Neuronal stem cell (in vitro differentiated cells): ENCODE results near the gene REPIN1.

Source experiments
- DNase-seq: peaks from one replicate; pipeline ENCODE4 v3.0.0-alpha.2; 2013; ENCODE audit warnings: low spot score
- H2AFZ ChIP-seq: one replicate; pipeline ENCODE4 v1.6.1; 2013; ENCODE audit warnings: mild to moderate bottlenecking, low read length, inconsistent platforms
- H2AK5ac ChIP-seq: 2 replicates; pipeline ENCODE4 v1.6.1; 2013; ENCODE audit warnings: low read depth, mild to moderate bottlenecking, inconsistent platforms, low read length, moderate library complexity, mixed read lengths
- H2BK120ac ChIP-seq: 2 replicates; pipeline ENCODE4 v1.6.1; 2013; ENCODE audit warnings: low read depth, mild to moderate bottlenecking, inconsistent platforms, low read length, moderate library complexity, mixed read lengths
- H2BK12ac ChIP-seq: one replicate; pipeline ENCODE4 v1.6.1; 2013; ENCODE audit warnings: low read length, inconsistent platforms
- H2BK15ac ChIP-seq: 2 replicates; pipeline ENCODE4 v1.6.1; 2013; ENCODE audit warnings: mild to moderate bottlenecking, low read length, inconsistent platforms, mixed read lengths
- H2BK5ac ChIP-seq: one replicate; pipeline ENCODE4 v1.6.1; 2013; ENCODE audit warnings: inconsistent platforms, mild to moderate bottlenecking, low read length, moderate library complexity
- H3K14ac ChIP-seq: one replicate; pipeline ENCODE4 v1.6.1; 2013; ENCODE audit warnings: low read length, inconsistent platforms
- H3K18ac ChIP-seq: 2 replicates; pipeline ENCODE4 v1.6.1; 2013; ENCODE audit warnings: low read length, inconsistent platforms
- H3K23ac ChIP-seq: 2 replicates; pipeline ENCODE4 v1.6.1; 2013; ENCODE audit warnings: low read depth, mild to moderate bottlenecking, mixed read lengths, low read length, inconsistent platforms; ENCODE audit not compliant: poor library complexity
- H3K27ac ChIP-seq: replicated peaks from 3 replicates; pipeline ENCODE4 v1.5.1; 2013; ENCODE audit warnings: low read length, inconsistent platforms
- H3K27me3 ChIP-seq, 3 experiments: 2 replicates each; pipeline ENCODE4 v1.6.1; 2013; ENCODE audit warnings: low read length in 3 of 3, mild to moderate bottlenecking in 2 of 3, inconsistent platforms in 1 of 3, low read depth in 1 of 3, mixed read lengths in 1 of 3, moderate library complexity in 1 of 3; ENCODE audit not compliant: control insufficient read depth in 3 of 3, insufficient read depth in 3 of 3
- H3K36me3 ChIP-seq, 2 donors: replicated peaks in 1 of 2; 2 replicates each; pipeline ENCODE4 v1.6.1; 2013; ENCODE audit warnings: low read length in 2 of 2; ENCODE audit not compliant: control insufficient read depth in 2 of 2, insufficient read depth in 2 of 2
- H3K4ac ChIP-seq: 2 replicates; pipeline ENCODE4 v1.6.1; 2013; ENCODE audit warnings: inconsistent platforms, mild to moderate bottlenecking, low read length, moderate library complexity
- H3K4me1 ChIP-seq, 2 donors: 1 replicate in 1 of 2; 2 replicates in 1 of 2; pipeline ENCODE4 v1.6.1; 2013; ENCODE audit warnings: low read length in 2 of 2, low read depth in 1 of 2; ENCODE audit not compliant: control insufficient read depth in 2 of 2, insufficient read depth in 1 of 2
- H3K4me2 ChIP-seq: one replicate; pipeline ENCODE4 v1.6.1; 2013; ENCODE audit warnings: mild to moderate bottlenecking, low read length, inconsistent platforms; ENCODE audit not compliant: insufficient read depth, poor library complexity, severe bottlenecking
- H3K4me3 ChIP-seq, 2 donors: 2 replicates each; pipeline ENCODE4 v1.5.1; 2013; ENCODE audit warnings: low read length in 2 of 2, mild to moderate bottlenecking in 2 of 2, inconsistent platforms in 1 of 2, moderate library complexity in 1 of 2
- H3K79me1 ChIP-seq: one replicate; pipeline ENCODE4 v1.6.1; 2013; ENCODE audit warnings: low read depth, mild to moderate bottlenecking, inconsistent platforms, low read length, moderate library complexity
- H3K9ac ChIP-seq: one replicate; pipeline ENCODE4 v1.6.1; 2013; ENCODE audit warnings: mild to moderate bottlenecking, low read depth, low read length, inconsistent platforms; ENCODE audit not compliant: poor library complexity
- H3K9me3 ChIP-seq, 2 donors: replicated peaks in 1 of 2; 2 replicates each; pipeline versions ENCODE3 to v1.6.1; 2013; ENCODE audit warnings: low read length in 2 of 2, mild to moderate bottlenecking in 2 of 2, inconsistent platforms in 1 of 2, low read depth in 1 of 2, mixed read lengths in 1 of 2, moderate library complexity in 1 of 2; ENCODE audit not compliant: control insufficient read depth in 2 of 2, insufficient read depth in 1 of 2
- H4K8ac ChIP-seq: one replicate; pipeline ENCODE4 v1.6.1; 2013; ENCODE audit warnings: low read depth, mild to moderate bottlenecking, inconsistent platforms, low read length, moderate library complexity
- H4K91ac ChIP-seq: one replicate; pipeline ENCODE4 v1.6.1; 2013; ENCODE audit warnings: low read length, low read depth, mild to moderate bottlenecking, inconsistent platforms; ENCODE audit not compliant: poor library complexity
- WGBS, 2 donors: extraction: QIAGEN DNeasy Blood & Tissue Kit; methylation state at CpG; one replicate each; pipeline ENCODE4 v1.1.7; 2013; ENCODE audit warnings: missing lambda C conversion rate in 2 of 2, mixed read lengths in 1 of 2; ENCODE audit not compliant: insufficient read length in 2 of 2, insufficient replicate concordance in 1 of 2; ENCODE audit errors: extremely low coverage in 2 of 2; 5-methylcytosine and 5-hydroxymethylcytosine counted together

Gene REPIN1

DNA sequence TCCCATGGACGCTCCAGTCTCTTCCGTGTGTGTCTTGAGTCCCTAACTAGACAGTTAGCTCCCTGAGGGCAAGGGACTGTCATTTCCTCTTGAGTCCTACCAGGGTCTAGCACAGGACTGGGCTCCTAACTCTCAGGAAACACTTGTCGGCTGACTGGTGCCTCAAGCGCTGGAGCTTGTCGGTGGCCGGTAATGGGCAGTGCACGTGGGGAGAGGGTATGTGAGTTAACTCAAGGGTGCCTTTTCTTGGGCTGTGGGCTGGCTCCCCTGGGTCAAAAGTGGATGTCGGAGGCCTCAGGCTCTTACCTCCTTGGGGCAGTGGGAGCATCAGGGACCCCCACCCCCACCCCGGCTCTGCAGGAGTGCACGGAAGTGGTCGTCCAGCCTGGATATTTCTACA, 43.4 kb downstream of the REPIN1 start:
- no peak overlapping the region for H3K14ac ChIP-seq
- no peak overlapping the region for H3K4me3 ChIP-seq
- no peak for DNase-seq
- no peak overlapping the region for H3K4ac ChIP-seq
- no peaks in the 10 kb centered on the region for H3K27me3 ChIP-seq
- H2BK12ac ChIP-seq = no peak overlapping the region
- no peaks in the 10 kb centered on the region for H3K79me1 ChIP-seq
- no CpG with 5 or more reads among the region's 11 CpGs for WGBS, 2 donors
- no peak overlapping the region for H2BK5ac ChIP-seq
- H4K91ac ChIP-seq = no peak overlapping the region
- H4K8ac ChIP-seq = no peak overlapping the region
- no peak overlapping the region for H3K27ac ChIP-seq
- no peaks in the 10 kb centered on the region for H3K9me3 ChIP-seq
- peaks cover 10 to 21% of the 10 kb centered on the region in 2 donors for H3K4me1 ChIP-seq
- no peak overlapping the region for H2BK15ac ChIP-seq
- H2AFZ ChIP-seq = no peak overlapping the region
- H3K36me3 ChIP-seq = no peaks in the 10 kb centered on the region
- H3K18ac ChIP-seq = no peak overlapping the region
- H3K9ac ChIP-seq = no peak overlapping the region
- H3K23ac ChIP-seq = no peak overlapping the region
- no peak overlapping the region for H3K4me2 ChIP-seq
- H2AK5ac ChIP-seq = no peak overlapping the region
- no peak overlapping the region for H2BK120ac ChIP-seq

DNA sequence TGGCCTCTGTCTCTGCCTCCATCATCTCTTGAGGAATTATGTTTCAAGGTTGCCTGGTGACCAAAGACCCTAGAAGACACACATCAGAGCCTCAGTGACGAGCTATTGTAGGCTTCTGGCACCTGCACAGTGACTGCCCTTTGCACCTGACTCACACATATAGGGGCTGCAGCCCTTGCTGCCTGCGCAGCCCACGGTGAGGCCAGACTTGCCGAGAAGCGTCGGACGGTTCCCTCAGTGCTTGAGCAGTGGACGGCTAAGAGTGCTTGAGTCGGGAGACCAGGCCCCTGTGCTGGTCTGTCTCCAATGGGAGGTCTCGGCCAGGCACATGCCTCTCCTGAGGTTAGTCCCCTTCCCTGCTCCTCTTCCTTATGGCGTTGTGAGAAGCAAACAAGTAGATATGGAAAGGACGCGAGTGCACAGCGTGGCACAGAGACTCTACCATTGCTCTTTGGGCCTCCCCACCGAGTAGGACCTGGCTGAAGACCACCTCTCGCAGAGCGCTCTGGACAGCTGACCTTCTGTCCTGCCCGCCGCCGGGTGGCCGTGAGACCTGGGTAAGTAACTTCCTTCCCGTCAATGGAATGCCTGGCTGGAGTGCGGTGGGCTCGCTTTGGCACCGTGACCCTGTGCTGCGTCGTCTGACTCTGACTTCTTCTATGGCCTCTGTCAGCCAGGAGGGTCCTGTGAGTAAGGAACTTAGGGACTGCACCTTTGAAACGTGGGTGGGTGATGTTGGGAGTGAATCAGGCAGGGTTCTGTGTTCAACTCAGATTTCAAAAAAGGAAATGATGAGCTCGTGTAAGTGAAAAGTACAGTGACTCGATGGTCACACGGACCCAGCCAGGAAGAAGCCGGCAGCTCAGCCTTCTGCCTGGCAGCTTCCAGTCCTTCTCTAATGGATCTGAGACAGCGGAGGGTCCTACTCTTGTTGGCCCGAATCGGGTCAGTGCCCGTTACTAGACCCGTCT, 44.2 kb downstream of the REPIN1 start:
- no peak overlapping the region for H3K27ac ChIP-seq
- no peak overlapping the region for H3K23ac ChIP-seq
- H2BK15ac ChIP-seq = no peak overlapping the region
- H2AFZ ChIP-seq = no peak overlapping the region
- no peak overlapping the region for H3K4me3 ChIP-seq
- peak overlapping the region; percentile 10 for H2BK12ac ChIP-seq
- peaks cover 10 to 21% of the 10 kb centered on the region in 2 donors for H3K4me1 ChIP-seq
- H3K79me1 ChIP-seq = no peaks in the 10 kb centered on the region
- WGBS, 2 donors = no CpG with 5 or more reads among the region's 37 CpGs
- H4K91ac ChIP-seq = no peak overlapping the region
- H3K18ac ChIP-seq = peak overlapping the region; percentile 25
- no peaks in the 10 kb centered on the region for H3K9me3 ChIP-seq
- no peak overlapping the region for H3K9ac ChIP-seq
- no peak overlapping the region for H2BK120ac ChIP-seq
- no peak overlapping the region for H3K4ac ChIP-seq
- no peak overlapping the region for H2AK5ac ChIP-seq
- H2BK5ac ChIP-seq = peak overlapping the region; percentile 17
- DNase-seq = no peak
- H3K4me2 ChIP-seq = no peak overlapping the region
- no peak overlapping the region for H3K14ac ChIP-seq
- H4K8ac ChIP-seq = no peak overlapping the region
- H3K36me3 ChIP-seq = no peaks in the 10 kb centered on the region
- no peaks in the 10 kb centered on the region for H3K27me3 ChIP-seq

DNA sequence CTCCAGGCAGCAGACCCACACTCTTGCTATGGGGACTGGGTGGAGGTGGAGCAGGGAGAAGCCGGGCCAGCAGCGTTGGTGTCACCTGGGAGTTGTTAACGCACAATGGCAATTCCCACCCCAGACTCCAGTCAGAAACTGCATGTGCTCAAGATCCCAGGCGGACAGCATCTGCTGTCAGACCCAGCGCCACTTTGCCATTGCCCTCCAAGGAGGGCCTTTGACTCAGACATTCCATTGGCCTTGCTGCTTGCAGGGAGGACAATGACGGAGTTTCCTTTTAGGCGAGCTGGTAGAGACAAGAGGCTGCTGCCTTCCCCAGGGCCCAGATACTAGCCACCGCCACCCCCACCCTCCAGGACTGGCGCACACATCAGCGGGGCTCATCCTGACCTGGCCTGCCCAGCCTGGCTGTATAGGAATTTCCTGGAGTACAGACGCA, 45.0 kb downstream of the REPIN1 start:
- no peaks in the 10 kb centered on the region for H3K79me1 ChIP-seq
- no peak overlapping the region for H2AK5ac ChIP-seq
- peaks cover 10 to 21% of the 10 kb centered on the region in 2 donors for H3K4me1 ChIP-seq
- DNase-seq = no peak
- H3K23ac ChIP-seq = no peak overlapping the region
- no peaks in the 10 kb centered on the region for H3K9me3 ChIP-seq
- no peak overlapping the region for H2AFZ ChIP-seq
- H3K9ac ChIP-seq = no peak overlapping the region
- H3K18ac ChIP-seq = peak overlapping the region; percentile 46
- no peak overlapping the region for H3K4ac ChIP-seq
- no peak overlapping the region for H3K27ac ChIP-seq
- no peak overlapping the region for H3K4me3 ChIP-seq
- no CpG with 5 or more reads among the region's 11 CpGs for WGBS, 2 donors
- no peak overlapping the region for H2BK15ac ChIP-seq
- H4K8ac ChIP-seq = no peak overlapping the region
- no peak overlapping the region for H3K4me2 ChIP-seq
- H2BK120ac ChIP-seq = no peak overlapping the region
- no peaks in the 10 kb centered on the region for H3K27me3 ChIP-seq
- H2BK5ac ChIP-seq = peak overlapping the region; percentile 17
- H3K36me3 ChIP-seq = no peaks in the 10 kb centered on the region
- no peak overlapping the region for H3K14ac ChIP-seq
- H2BK12ac ChIP-seq = no peak overlapping the region
- H4K91ac ChIP-seq = no peak overlapping the region
